ENCODE results near the gene MANSC1. TPM values are rescaled to one million over a fixed set of nuclear protein-coding genes. Genes with fewer than 3 reads are reported as not detected.
A peak's percentile ranks its signal among the peaks of the same experiment; 100 is the strongest.

Gene MANSC1
- total and polyA plus RNA-seq, 12 donors: 3.9 to 25.3 (median 16.3) TPM

- Histone ChIP-seq H3K9me3 (replicated peaks in 1 of 3) (no peaks in the 10 kb centered on the region), H3K4me3 (no peak overlapping the region), H3K27ac (no peak overlapping the region), H3K27me3 (no peaks in the 10 kb centered on the region), H3K36me3 (replicated peaks in 1 of 2) (no peaks in the 10 kb centered on the region), H3K4me1 (replicated peaks in 1 of 2) (no peaks in the 10 kb centered on the region)
- no peak for TF ChIP-seq POLR2A (IDR thresholded peaks at IDR 0.05)
- TF ChIP-seq CTCF (IDR thresholded peaks at IDR 0.05): peak; percentile 47 to 75 (median 72)
- intact Hi-C loops (cut with DNase I): loop anchor here in 1 of 2 donors (5.0 to 10.0 kb wide), 2 partner anchors 291 to 753 kb away; no protein-coding TSS in a partner anchor
- 0 to 4% (median 0%) methylated on average over 1 of the region's 1 CpG for WGBS, 4 donors
- DNase-seq: peak in 2 of 7 donors; percentile 13 to 33
These were observed 22.2 kb downstream of the MANSC1 start for GRCh38 chr12:12327802-12328201.

- H3K4me3 ChIP-seq: no peak overlapping the region
- H3K36me3 ChIP-seq (replicated peaks in 1 of 2): no peaks in the 10 kb centered on the region
- H3K9me3 ChIP-seq (replicated peaks in 1 of 3): no peaks in the 10 kb centered on the region
- no peak overlapping the region for H3K27ac ChIP-seq
- DNase-seq: peak in 1 of 7 donors; percentile 14
- intact Hi-C loops (cut with DNase I): loop anchor here in 1 of 2 donors (5.0 to 10.0 kb wide), 2 partner anchors 289 to 751 kb away; no protein-coding TSS in a partner anchor
- H3K27me3 ChIP-seq: no peaks in the 10 kb centered on the region
- no peaks in the 10 kb centered on the region for H3K4me1 ChIP-seq (replicated peaks in 1 of 2)
- no peak for TF ChIP-seq CTCF (IDR thresholded peaks at IDR 0.05)
- no peak for TF ChIP-seq POLR2A (IDR thresholded peaks at IDR 0.05)
- WGBS, 4 donors: 86 to 94% (median 92%) methylated on average over 3 of the region's 3 CpGs
These were observed 23.8 kb downstream of the MANSC1 start for GRCh38 chr12:12326262-12326661.

GRCh38 chr12:12323591-12323990 is 26.5 kb downstream of the MANSC1 start:
- TF ChIP-seq POLR2A (IDR thresholded peaks at IDR 0.05) (no peak), CTCF (IDR thresholded peaks at IDR 0.05) (no peak)

GRCh38 chr12:12323118-12323517 is 26.9 kb downstream of the MANSC1 start:
- H3K27me3 ChIP-seq: no peaks in the 10 kb centered on the region
- H3K36me3 ChIP-seq (replicated peaks in 1 of 2): no peaks in the 10 kb centered on the region
- WGBS, 4 donors: 78 to 86% (median 81%) methylated on average over 3 to 4 of the region's 4 CpGs
- no peaks in the 10 kb centered on the region for H3K9me3 ChIP-seq (replicated peaks in 1 of 3)
- intact Hi-C loops (cut with DNase I): loop anchor here in 1 of 2 donors (10.0 kb wide), 1 partner anchor 748 kb away; no protein-coding TSS in a partner anchor
- TF ChIP-seq CTCF (IDR thresholded peaks at IDR 0.05) (no peak), POLR2A (IDR thresholded peaks at IDR 0.05) (no peak)
- DNase-seq: no peak
- H3K4me3 ChIP-seq: no peak overlapping the region
- no peak overlapping the region for H3K27ac ChIP-seq
- H3K4me1 ChIP-seq (replicated peaks in 1 of 2): no peaks in the 10 kb centered on the region

More at GRCh38 chr12:12323591-12323990, 26.5 kb downstream of the MANSC1 start:
- Histone ChIP-seq H3K9me3 (replicated peaks in 1 of 3) (no peaks in the 10 kb centered on the region), H3K27me3 (no peaks in the 10 kb centered on the region), H3K4me3 (no peak overlapping the region), H3K27ac (no peak overlapping the region), H3K36me3 (replicated peaks in 1 of 2) (no peaks in the 10 kb centered on the region), H3K4me1 (replicated peaks in 1 of 2) (no peaks in the 10 kb centered on the region)
- intact Hi-C loops (cut with DNase I): loop anchor here in 1 of 2 donors (10.0 kb wide), 1 partner anchor 749 kb away; no protein-coding TSS in a partner anchor
- WGBS, 4 donors: 74 to 83% (median 80%) methylated on average over 9 of the region's 9 CpGs
- no peak for DNase-seq
